ENCODE results near the gene POLK.

GRCh38 chr5:75496026-75496425 lies 15.7 kb upstream of the POLK start:
- TF ChIP-seq YY1 (IDR thresholded peaks at IDR 0.05; ENCODE audit: insufficient read depth, insufficient read length) = no peak
- no peak for TF ChIP-seq SUZ12 (IDR thresholded peaks at IDR 0.05; ENCODE audit: extremely low read depth, insufficient read depth, insufficient read length)

All from NT2/D1 (cell line).